ENCODE results near the gene STK32C.

- TF ChIP-seq, protein P1, sequence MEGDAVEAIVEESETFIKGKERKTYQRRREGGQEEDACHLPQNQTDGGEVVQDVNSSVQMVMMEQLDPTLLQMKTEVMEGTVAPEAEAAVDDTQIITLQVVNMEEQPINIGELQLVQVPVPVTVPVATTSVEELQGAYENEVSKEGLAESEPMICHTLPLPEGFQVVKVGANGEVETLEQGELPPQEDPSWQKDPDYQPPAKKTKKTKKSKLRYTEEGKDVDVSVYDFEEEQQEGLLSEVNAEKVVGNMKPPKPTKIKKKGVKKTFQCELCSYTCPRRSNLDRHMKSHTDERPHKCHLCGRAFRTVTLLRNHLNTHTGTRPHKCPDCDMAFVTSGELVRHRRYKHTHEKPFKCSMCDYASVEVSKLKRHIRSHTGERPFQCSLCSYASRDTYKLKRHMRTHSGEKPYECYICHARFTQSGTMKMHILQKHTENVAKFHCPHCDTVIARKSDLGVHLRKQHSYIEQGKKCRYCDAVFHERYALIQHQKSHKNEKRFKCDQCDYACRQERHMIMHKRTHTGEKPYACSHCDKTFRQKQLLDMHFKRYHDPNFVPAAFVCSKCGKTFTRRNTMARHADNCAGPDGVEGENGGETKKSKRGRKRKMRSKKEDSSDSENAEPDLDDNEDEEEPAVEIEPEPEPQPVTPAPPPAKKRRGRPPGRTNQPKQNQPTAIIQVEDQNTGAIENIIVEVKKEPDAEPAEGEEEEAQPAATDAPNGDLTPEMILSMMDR (IDR thresholded peaks at IDR 0.05), result no peak
- TF ChIP-seq POLR2A (IDR thresholded peaks at IDR 0.05), result no peak
Observed at GRCh38 chr10:132204078-132204780, 103.5 kb downstream of the STK32C start.

Measured in testis (tissue), 2 donors.